Measurements from ENCODE around the gene SLC25A25. TPM values are rescaled to one million over a fixed set of nuclear protein-coding genes. Genes with fewer than 3 reads are reported as not detected.

Gene SLC25A25
- total and polyA plus RNA-seq, 9 of the 15 experiments (the other 6 are each of a cell fraction or from before 2014, with no cell fraction given): 0.07 to 35.9 (median 23.2) TPM

- TF ChIP-seq UBTF (IDR thresholded peaks at IDR 0.05; ENCODE audit: borderline replicate concordance in 1 of 2, low read depth in 2 of 2, low read length in 2 of 2): 0 out of 4 replicates have a peak, but pooled peaks of 1 of the 2 experiments have one; percentile 58
- TF ChIP-seq BRF2 (IDR thresholded peaks at IDR 0.05; ENCODE audit: borderline replicate concordance, insufficient read depth, insufficient read length): no peak
- TF ChIP-seq ESRRB (CRISPR knock-in tag; IDR thresholded peaks at IDR 0.05; ENCODE audit: borderline replicate concordance): no peak
- no peak for TF ChIP-seq RBM34 (IDR thresholded peaks at IDR 0.05; ENCODE audit: borderline replicate concordance, insufficient read depth, low read length)
- no peak for TF ChIP-seq ZC3H11A (IDR thresholded peaks at IDR 0.05; ENCODE audit: low read depth, low read length)
- peak; percentile 15; the same call in 1 of the 2 replicates for TF ChIP-seq C11orf30 (IDR thresholded peaks at IDR 0.05; ENCODE audit: low read depth)
- TF ChIP-seq ZNF282 (CRISPR knock-in tag; IDR thresholded peaks at IDR 0.05): 0 out of 2 replicates have a peak, but pooled peaks have one; percentile 80
- TF ChIP-seq PHF8 (IDR thresholded peaks at IDR 0.05; ENCODE audit: borderline replicate concordance, low read length): peak; percentile 58
- TF ChIP-seq MXI1 (IDR thresholded peaks at IDR 0.05; ENCODE audit: low read depth, low read length): peak; percentile 72; the same call in 1 of the 2 replicates
- peak in 1 of 2 experiments; percentile 97 for TF ChIP-seq NCOA2 (IDR thresholded peaks at IDR 0.05; ENCODE audit: partially characterized antibody in 2 of 2)
- peak; percentile 28; the same call in 1 of the 2 replicates for TF ChIP-seq TAL1 (IDR thresholded peaks at IDR 0.05)
- TF ChIP-seq ARID4B (CRISPR knock-in tag; IDR thresholded peaks at IDR 0.05): peak; percentile 70
Measured at GRCh38 chr9:128127990-128128835, 60.2 kb downstream of the SLC25A25 start (continued).
